HG02798 (cell line): ENCODE data around the gene ITGB3.
"Not testable (repeated sequence)": the region's sequence is repeated elsewhere in the genome, so short reads cannot be mapped to it uniquely, and the experiment has no call there.

Experiments
- ATAC-seq: cut with Tn5 transposase; IDR thresholded peaks from one replicate; pipeline ENCODE4 v1.9.1; 2021; ENCODE audit warnings: mild to moderate bottlenecking; ENCODE audit not compliant: unreplicated experiment, poor library complexity

The ITGB3 gene

DNA sequence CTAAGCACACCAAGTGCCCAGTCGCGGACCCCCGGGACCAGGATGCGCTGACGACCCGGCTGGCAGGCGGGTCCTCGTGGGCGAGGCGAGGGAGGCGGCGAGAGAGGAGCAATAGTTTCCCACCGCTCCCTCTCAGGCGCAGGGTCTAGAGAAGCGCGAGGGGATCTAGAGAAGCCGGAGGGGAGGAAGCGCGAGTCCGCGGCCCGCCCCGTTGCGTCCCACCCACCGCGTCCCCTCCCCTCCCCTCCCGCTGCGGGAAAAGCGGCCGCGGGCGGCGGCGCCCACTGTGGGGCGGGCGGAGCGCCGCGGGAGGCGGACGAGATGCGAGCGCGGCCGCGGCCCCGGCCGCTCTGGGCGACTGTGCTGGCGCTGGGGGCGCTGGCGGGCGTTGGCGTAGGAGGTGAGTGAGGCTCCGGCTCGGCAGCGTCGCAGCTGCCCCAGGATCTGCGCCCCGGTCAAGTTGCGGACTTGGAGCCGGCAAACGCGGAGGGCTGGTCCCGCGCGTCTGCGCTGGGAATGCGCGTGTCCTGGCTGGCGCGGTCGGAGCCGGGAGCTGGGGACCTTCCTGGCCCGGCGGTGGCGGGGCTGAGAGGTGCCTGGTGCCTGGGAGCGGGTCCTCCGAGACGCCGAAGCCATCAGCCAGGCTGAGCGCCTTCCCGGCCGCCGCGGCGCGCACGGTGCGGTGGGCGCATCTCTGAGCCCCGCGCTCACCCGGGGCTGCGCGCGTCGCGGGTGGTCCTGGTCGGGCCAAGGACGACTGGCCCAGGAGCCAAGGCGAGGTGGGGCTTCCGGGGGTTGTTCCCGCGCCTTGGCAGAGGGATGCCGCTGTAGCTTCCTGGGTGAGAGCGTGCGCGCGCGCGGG lies at the start of gene ITGB3:
Gene ITGB3 (plus strand): TSS at position 287 of the 862 bp plus-strand sequence. CDS start 35 bp downstream, at position 322.
- ATAC-seq, result peak; percentile 88

DNA sequence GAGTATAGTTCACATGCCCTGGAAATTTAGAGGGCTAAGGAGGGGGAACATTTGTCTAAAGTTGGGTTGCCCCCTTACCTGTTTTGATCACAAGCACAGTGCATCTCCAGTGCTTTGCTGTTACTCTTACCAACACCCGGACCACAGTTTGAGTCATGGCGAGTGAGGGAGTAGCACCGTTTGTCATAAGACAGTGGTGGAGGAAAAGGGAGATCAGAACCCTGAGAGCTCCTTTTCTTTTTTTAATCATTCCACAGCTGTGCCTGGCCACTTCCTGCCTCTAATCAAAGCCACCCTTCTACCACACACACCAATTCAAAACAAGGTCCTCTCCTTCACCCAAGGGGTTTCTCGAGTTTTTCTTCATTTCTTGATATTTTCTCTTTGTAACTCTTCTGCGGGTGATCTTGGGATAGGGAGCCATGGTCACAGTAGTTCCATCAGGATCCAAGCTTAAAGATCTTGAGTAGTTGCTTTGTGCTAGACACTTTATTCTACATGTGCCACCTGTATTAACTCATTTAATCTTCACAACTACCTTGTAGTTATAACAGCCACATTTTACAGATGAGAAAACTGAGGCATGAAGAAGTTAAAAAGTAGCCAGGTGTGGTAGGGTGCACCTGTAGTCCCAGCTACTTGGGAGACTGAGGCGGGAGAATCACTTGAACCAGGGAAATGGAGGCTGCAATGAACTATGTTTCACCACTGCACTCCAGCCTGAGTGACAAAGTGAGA lies 49.5 kb upstream of the ITGB3 start:
- no peak for ATAC-seq

DNA sequence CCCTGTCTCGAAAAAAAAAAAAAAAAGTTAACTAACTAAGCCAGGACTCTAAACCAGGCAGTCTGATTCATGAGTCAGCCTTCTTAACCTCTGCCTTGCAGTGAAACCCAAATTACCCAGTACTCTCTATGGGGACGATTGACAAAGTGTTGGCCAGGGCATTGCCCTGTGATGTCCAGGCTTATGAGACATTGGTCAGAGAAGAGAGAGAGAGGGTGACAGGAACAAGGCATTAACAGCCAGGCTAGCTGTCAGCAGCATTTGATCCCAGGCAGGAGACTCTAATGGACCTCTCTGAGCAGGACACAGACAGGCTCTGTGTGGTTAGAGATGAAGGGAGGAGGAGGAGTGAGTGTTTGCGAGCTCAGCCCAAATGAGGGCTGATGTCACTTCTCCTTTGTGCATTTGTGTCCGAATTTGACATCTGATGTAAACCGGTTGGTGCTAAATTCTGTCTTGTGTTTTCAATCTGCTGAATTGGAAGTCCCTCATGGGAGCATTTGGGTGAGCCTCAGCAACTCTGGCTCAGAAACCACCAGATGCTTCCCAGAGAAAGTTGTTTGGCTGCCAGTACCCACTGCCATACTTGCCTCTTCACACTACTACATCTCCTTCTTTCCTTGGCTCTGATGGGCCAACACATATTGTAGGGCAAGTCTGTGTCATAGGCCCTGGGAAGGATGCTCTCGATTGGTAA lies 48.8 kb upstream of the ITGB3 start:
- peak; percentile 54 for ATAC-seq

DNA sequence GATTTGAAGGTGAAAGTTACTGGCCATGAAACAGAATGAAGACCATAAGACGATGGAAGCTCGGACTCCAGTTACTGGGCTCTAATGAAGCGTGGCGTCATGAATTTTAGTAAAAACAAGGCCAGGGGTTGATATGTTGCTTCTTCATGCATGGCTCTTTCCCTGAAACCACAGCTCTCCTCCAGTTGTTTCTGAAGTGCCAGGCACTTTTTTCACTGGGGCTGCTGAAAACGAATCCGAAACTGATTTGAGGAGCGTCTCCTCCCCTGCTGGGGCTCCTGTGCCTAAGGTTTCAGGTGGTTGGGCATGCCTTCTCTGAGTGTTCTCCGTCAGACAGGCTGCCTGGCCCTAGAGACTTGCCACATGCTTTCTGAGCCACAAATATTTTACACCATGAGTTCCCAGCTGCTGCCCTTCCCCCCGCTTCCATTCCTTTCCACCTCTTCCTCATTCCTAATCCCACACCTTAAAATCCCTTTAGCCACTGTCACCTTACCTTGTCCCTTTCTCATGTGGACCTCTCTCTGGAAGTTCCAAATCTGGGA lies 48.1 kb upstream of the ITGB3 start:
- ATAC-seq, result peak; percentile 45

DNA sequence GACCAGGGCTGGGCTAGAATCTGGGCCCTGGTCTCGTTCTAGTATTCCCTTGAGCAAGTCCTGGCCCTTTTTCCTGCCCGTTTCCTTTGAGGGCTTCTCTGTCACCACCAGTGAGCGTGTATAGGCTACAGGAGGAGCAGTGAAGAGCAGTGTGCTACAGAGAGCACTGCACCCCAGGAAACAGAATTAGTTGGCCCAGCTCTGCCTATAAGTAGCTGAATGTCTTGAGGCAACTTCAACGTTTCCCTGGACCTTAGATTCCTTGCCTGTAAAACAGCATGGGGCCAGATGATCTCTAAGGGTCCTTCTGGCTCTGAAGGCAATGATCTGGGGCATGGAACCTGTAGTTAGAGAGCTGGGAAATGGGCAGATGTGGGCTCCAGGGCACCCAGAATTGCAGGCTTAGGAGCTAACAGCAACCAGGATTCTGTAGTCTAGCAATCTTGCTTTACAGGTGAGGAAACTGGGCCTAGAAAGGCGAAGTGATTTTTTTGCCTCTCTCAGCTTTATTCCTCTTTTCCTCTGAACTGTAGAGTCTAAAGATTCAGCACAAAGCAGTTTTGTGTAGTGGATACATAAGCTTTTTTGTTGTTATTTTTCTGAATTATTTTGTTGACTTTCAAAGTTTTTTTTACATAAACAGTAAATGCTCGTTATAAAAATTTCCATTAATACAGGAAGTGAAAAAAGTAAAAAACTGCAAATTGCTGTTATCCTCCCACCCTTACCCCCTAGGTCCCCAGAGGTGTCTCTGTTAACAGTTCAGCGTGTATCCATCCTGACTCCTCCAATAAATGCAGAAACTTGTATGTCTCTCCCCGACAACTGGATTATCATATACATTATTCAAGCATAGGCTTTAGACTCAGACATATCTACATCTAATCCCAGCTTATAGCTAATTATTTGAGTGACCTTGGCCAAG lies 46.2 kb upstream of the ITGB3 start:
- ATAC-seq, result no peak

DNA sequence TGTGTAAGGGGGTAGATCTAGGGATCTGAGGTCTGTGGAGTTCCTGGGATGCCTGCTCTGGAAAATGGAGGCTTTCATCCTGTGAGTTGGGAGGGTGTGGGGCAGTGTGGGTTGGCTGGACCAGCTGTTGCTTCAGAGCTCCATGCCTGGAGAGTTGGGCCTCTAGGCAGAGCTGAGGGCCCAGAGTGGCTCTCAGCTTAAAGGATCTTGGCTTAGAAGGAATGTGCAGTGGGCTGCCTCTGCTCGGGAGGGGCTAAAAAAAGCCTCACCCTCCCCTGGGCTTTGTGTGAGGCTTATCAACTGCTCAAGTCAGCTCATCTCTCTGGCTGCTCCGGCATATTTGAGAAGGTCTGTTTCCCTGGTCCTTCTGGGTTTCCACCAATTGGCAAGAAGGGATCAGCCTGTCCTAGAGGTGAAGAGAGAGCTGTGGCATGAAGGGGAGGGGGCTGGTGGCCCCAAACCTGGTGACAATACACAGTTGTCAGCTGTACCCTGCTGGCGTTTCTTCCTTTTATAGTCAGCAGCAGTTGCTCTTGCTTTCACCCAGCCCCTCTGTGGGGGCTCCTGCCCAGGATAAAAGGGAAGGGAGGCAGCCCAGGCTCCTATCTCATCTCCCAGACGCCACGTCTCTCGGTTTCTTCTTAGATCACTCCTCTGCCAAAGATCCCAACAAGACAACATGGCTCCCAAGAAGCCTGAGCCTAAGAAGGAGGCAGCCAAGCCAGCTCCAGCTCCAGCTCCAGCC lies 44.7 kb upstream of the ITGB3 start, which contains the start of gene MYL4:
Gene MYL4 (plus strand): TSS at position 605 of the 745 bp plus-strand sequence. CDS start 75 bp downstream, at position 680.
- no peak for ATAC-seq

DNA sequence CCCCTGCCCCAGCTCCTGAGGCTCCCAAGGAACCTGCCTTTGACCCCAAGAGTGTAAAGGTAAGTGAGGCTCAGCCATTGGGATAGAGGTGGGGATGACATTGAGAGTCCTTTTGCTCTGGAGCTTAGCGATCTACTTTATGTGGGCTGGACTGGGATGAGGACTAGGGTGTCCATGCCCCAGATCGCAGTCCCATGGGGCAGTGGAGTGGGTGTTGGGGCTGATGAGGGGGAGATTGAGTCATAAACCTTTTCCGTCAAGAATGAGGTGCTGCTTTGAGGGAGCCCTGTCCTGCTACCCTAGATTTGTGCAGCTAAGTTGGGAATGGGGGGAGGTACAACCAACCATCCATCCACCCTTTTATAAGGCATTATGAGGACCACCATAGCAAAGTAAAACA lies 44.1 kb upstream of the ITGB3 start:
- ATAC-seq, result no peak

DNA sequence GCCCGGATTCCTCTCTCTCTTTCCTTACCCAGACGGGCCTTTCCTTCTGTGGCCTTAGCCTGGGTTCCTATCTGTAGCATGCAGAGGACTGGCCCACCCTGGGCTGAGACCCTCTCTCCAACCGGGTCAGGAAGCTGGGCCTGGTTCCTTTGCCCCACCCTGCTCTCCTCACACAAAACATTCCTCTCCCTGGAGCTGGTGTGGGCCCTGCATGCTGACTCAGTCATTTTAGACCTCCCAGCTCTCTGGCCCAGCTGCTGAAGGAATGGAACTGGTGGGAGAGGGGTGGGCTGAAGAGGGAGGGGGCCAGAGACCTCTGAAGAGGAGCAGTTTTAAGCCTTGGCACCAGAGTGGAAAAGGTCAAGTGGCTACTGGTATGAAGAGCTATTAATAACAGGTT lies 43.5 kb upstream of the ITGB3 start:
- ATAC-seq, result no peak

DNA sequence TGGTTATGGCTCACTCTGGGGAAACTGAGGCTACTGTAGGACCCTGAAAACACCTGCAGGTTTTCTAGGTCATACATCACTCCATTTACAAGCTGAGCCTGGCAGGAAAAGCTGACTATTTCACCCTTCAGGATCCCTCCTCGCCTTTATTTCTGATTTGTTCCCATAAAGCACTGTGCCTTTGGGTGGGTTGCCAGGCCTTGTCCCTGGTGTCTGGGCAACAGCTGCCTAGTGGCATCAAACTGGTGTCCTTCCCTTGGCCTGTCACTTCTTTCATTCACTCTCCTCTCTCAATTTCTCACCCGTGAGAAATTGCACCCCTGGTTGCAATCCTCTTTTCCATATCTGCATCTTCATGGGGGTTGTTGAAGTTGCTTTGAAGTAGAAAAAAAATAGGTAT lies 42.8 kb upstream of the ITGB3 start:
- no peak for ATAC-seq

DNA sequence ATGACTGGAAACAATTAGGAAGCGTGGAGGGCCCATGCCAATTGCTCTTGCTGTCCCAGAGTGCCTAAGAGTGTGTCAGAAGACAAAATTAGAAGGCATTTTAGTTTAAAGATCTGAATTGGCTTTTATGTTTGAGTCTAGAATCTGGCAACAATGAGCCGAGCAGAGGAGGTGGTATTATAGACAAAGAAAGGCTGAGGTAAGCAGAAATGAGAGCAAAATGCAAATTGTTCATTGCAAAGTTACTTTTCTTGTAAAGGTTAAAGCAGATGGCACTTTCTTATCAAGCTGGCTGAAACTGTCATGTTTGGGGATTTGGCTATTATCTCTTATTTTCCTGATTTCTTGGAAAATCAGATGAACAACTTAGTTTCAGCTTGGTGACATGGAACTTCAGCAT lies 41.2 kb upstream of the ITGB3 start:
- ATAC-seq, result no peak

DNA sequence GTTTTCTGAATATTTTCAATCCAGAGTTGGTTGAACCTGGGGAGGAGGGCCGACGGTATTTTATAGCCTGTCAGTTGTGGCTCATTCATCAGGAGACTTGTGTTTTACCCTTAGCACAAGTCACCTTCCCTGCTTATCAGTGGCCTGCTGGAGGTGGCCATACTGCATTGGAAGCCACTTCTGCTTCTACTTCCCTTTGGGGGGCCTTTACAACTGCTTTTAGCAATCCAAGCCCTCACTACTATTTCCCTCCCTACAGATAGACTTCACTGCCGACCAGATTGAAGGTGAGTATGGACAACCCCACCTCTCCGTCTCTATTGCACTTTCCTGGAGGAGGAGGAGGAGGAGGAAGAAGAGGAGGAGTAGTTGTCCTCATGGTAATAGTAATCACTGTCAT lies 40.1 kb upstream of the ITGB3 start:
- no peak for ATAC-seq

DNA sequence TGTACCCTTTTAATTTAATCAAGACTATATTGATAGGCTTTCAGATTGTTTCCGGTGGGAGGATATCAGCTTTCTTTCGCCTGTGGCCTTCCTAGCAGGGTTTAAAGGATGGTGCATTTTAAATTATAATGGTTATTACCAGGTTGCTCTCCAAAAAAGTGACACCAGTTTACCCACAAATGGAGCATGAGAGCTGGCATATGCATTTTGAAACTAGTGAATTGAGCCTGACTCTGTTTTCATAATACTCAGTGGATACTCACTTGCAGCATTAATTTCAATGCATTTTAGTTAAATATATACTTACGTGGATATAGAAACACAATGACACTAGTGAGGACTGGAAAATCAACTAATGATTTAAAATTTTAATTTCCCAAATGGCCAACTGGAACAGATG lies 38.7 kb upstream of the ITGB3 start:
- no peak for ATAC-seq

DNA sequence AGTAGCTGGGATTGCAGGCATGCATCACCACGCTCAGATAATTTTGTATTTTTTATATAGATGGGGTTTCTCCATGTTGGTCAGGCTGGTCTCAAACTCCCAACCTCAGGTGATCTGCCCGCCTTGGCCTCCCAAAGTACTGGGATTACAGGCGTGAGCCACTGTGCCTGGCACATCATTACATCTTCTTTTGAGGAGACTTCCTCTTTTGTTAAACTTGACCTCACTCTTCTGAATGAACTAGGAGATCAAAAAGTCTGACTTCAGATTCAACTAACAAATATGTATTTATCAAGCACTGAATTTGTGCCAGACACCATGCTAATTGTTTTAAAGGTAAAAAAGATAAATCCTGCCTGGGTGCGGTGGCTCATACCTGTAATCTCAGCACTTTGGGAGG lies 36.8 kb upstream of the ITGB3 start:
- not testable (repeated sequence) for ATAC-seq

DNA sequence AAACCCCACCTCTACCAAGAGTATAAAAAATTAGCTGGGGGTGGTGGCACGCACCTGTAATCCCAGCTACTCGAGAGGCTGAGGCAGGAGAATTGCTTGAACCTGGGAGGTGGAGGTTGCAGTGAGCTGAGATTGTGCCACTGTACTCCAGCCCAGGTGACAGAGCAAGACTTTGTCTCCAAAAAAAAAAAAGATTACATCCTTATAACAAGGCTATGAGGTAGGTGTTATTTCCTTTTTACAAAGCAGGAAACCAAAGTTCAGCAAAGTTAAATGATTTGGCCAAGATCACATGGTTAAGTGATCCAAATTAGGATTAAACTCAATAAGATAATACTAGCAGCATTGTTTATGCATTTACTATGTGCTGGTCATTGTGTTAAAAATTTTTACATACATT lies 36.3 kb upstream of the ITGB3 start:
- ATAC-seq, result not testable (repeated sequence)

DNA sequence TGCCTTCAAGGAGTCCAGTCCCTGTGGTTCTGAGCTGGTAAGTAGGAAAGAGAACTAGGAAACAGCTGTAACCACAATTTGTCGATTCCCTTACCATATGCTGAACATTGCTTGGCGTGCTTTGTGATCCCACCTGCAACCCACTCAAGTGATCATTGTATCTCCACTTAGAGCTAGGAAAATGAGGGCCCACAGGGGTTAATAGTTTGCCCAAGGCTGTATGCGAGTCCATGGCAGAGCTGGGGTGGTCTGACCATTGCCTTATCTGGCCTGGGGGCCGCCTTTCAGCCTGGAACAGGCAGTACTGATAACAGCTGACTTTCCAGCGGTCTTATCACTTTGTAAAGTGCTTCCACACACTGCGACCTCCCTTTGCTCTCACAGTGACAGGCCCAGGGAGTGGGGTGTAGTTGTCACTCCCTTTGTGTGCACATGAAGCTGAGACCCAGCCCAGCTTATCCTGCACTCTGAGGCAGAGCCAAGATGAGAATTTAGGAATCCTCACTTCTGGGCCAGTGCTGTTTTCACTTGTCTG lies 34.7 kb upstream of the ITGB3 start:
- ATAC-seq, result no peak

DNA sequence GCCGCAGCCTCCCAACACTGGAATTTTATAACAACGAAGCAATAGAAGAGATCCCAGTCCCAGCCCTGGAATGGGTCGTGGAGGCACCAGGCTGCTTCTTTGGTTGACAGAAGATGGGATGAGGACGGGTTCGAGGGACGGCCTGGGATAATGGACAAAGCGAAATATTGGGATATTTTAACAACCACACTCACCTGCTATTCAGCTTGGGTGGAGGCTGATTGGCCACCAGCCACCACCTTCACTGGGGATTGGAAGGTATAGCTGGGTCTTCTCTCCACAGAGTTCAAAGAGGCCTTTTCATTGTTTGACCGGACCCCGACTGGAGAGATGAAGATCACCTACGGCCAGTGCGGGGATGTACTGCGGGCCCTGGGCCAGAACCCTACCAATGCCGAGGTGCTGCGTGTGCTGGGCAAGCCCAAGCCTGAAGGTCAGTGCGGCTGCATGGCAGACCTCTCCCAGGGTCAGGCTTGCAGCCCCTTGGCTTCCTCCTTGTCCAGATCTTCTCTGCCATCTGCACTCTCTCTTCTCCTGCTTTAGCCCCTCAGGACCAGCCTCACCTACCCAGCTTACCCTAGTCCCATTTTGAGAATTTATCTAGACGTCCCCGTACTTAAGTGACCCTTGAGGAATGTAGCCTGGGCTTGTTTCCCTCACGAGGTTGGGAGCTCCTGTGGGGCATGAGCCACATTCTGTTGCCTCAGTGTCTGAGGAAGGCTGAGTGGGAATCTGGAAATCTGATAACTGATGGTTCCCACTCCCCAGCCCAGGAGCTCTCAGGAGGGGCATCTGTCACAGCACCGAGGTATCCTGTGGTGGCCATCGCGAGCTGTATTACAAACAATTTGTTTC lies 33.8 kb upstream of the ITGB3 start:
- no peak for ATAC-seq

DNA sequence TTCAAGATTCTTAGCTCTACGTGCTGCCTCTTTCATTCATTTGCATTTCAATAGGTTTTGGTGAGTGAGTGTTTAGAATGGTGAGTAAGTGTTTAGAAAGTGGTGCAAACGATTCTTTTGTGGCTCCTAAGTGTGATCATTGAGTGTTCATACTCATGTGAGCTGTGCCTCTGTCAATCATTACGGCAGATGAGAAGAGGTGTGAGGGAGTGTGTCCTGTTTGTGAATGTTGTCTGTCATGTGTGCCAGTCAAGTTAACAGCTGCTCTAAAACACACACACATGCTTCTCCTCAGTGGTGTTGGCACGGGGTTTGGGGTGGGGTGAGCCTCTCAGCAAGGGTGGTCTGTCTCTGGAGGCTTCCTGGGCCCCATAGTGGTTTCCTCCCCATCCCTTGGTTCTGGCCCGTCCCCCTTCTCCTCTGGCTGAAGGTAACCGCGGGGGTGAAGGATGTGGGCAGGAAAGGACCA lies 33.1 kb upstream of the ITGB3 start:
- ATAC-seq, result no peak

DNA sequence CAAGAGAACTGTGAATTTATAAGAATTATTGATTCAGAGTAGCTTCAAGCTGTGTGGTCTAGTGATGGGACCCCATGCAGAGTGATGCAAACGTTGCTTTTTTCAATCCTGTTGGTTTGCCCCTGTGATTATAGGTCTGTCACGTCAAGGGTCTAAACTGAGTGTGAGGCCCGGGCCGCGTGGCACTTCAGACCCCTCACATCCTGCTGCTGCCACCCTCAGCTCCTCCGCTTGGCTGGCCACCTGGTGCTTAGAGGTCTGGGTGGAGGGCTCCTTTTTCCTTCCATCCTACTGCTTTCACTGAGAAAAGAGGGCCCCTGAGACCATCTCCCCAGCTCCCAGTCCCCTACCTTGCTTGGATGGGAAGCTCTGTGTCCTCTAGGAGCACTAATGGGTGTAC lies 32.5 kb upstream of the ITGB3 start:
- no peak for ATAC-seq
